ENCODE measurements around the gene WNT7A.

The WNT7A gene

DNA sequence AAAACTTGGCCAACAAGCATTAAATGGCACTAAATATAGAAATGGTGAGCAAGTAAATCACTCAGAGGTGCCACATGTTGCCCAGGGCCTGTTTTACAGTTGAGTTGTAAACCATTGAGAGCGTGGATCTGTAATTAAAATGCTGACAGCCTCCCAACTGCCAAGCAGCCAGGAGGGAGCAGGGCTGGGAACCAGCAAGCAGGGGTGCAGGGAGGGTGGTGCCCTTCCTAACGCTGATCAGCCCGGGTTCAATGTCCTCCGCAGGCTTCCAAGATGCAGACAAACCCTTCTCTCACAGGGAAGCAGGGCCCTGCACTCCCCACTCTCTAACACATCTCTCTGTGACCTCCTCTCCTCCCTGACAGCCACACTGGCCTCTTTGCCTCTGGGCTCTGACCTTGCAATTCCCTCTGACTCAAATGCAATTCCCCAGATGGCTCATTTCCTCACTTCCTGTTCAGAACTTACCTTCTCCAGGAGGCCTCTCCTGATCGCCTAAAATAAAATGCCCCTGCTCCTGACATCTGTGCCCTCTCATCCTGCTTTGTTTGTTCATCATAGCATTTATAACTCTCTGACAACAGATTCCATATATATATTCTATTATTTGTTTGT, 40.0 kb downstream of the WNT7A start:
- H3K27me3 ChIP-seq (replicated peaks; ENCODE audit: insufficient read depth, low read length) = peaks cover 84% of the 10 kb centered on the region
- no peaks in the 10 kb centered on the region for H3K9me3 ChIP-seq (replicated peaks; ENCODE audit: insufficient read depth, low read length)
- no peak overlapping the region for H3K4me2 ChIP-seq (ENCODE audit: low read depth, low read length)
- H3K4me3 ChIP-seq (ENCODE audit: low read length) = no peak overlapping the region
- no peak overlapping the region for H3K9ac ChIP-seq (ENCODE audit: low read length)
- H3K4me1 ChIP-seq (ENCODE audit: low read length) = no peaks in the 10 kb centered on the region
- no peaks in the 10 kb centered on the region for H4K20me1 ChIP-seq (ENCODE audit: insufficient read depth, low read length)
- H3K79me2 ChIP-seq (ENCODE audit: low read length) = no peaks in the 10 kb centered on the region
- no peak for DNase-seq
- no peaks in the 10 kb centered on the region for H3K9me2 ChIP-seq (replicated peaks; ENCODE audit: insufficient read depth, low read length)
- no peak overlapping the region for H3K27ac ChIP-seq (ENCODE audit: low read length)
- no peak overlapping the region for H2AFZ ChIP-seq (ENCODE audit: low read length)
- TF ChIP-seq, protein P1, sequence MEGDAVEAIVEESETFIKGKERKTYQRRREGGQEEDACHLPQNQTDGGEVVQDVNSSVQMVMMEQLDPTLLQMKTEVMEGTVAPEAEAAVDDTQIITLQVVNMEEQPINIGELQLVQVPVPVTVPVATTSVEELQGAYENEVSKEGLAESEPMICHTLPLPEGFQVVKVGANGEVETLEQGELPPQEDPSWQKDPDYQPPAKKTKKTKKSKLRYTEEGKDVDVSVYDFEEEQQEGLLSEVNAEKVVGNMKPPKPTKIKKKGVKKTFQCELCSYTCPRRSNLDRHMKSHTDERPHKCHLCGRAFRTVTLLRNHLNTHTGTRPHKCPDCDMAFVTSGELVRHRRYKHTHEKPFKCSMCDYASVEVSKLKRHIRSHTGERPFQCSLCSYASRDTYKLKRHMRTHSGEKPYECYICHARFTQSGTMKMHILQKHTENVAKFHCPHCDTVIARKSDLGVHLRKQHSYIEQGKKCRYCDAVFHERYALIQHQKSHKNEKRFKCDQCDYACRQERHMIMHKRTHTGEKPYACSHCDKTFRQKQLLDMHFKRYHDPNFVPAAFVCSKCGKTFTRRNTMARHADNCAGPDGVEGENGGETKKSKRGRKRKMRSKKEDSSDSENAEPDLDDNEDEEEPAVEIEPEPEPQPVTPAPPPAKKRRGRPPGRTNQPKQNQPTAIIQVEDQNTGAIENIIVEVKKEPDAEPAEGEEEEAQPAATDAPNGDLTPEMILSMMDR (IDR thresholded peaks at IDR 0.05; ENCODE audit: low read length) = no peak
- TF ChIP-seq EZH2 (optimal IDR thresholded peaks at IDR 0.05; ENCODE audit: low read depth, low read length) (no peak), EZH2phosphoT487 (IDR thresholded peaks at IDR 0.05; ENCODE audit: low read length) (no peak)
- H3K36me3 ChIP-seq (replicated peaks; ENCODE audit: insufficient read depth, low read length) = no peaks in the 10 kb centered on the region
- no peaks in the 10 kb centered on the region for H3F3A ChIP-seq (ENCODE audit: insufficient read depth, low read length)

DNA sequence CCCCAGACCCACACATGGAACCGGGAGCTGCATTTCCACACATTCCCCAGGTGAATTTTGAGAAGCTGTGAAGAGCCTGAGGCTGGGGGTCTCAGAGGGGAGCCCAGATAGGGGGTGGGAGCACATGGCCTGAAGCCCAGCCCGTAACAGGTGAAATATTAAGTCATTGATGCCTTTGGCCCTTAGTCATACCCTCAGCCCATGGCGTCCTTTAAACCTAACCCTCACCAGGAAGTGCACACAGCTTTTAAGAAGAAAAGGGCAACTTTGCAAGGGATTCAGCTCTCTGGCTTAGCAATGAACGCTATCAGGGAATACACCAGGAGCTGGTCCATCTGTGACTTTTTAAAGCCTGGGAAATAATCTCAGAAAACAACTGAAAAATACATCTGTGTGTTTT, 40.6 kb downstream of the WNT7A start:
- Histone ChIP-seq H3K4me1 (ENCODE audit: low read length) (no peaks in the 10 kb centered on the region), H3K4me2 (ENCODE audit: low read depth, low read length) (no peak overlapping the region), H2AFZ (ENCODE audit: low read length) (no peak overlapping the region), H3K9me3 (replicated peaks; ENCODE audit: insufficient read depth, low read length) (no peaks in the 10 kb centered on the region), H3K36me3 (replicated peaks; ENCODE audit: insufficient read depth, low read length) (no peaks in the 10 kb centered on the region), H4K20me1 (ENCODE audit: insufficient read depth, low read length) (no peaks in the 10 kb centered on the region), H3F3A (ENCODE audit: insufficient read depth, low read length) (no peaks in the 10 kb centered on the region), H3K9ac (ENCODE audit: low read length) (no peak overlapping the region), H3K9me2 (replicated peaks; ENCODE audit: insufficient read depth, low read length) (no peaks in the 10 kb centered on the region), H3K79me2 (ENCODE audit: low read length) (no peaks in the 10 kb centered on the region), H3K27ac (ENCODE audit: low read length) (no peak overlapping the region), H3K4me3 (ENCODE audit: low read length) (no peak overlapping the region), H3K27me3 (replicated peaks; ENCODE audit: insufficient read depth, low read length) (peaks cover 84% of the 10 kb centered on the region)
- TF ChIP-seq EZH2 (optimal IDR thresholded peaks at IDR 0.05; ENCODE audit: low read depth, low read length) (no peak), EZH2phosphoT487 (IDR thresholded peaks at IDR 0.05; ENCODE audit: low read length) (no peak)
- TF ChIP-seq, protein P1 (IDR thresholded peaks at IDR 0.05; ENCODE audit: low read length) = no peak
- DNase-seq = no peak

- Histone ChIP-seq H3K36me3 (replicated peaks; ENCODE audit: insufficient read depth, low read length) (no peaks in the 10 kb centered on the region), H3F3A (ENCODE audit: insufficient read depth, low read length) (no peaks in the 10 kb centered on the region), H3K9ac (ENCODE audit: low read length) (no peak overlapping the region), H3K4me3 (ENCODE audit: low read length) (no peak overlapping the region), H3K27me3 (replicated peaks; ENCODE audit: insufficient read depth, low read length) (peaks cover 87% of the 10 kb centered on the region), H3K9me2 (replicated peaks; ENCODE audit: insufficient read depth, low read length) (no peaks in the 10 kb centered on the region), H3K4me2 (ENCODE audit: low read depth, low read length) (no peak overlapping the region), H3K79me2 (ENCODE audit: low read length) (no peaks in the 10 kb centered on the region), H3K4me1 (ENCODE audit: low read length) (no peaks in the 10 kb centered on the region), H3K9me3 (replicated peaks; ENCODE audit: insufficient read depth, low read length) (no peaks in the 10 kb centered on the region), H2AFZ (ENCODE audit: low read length) (no peak overlapping the region), H3K27ac (ENCODE audit: low read length) (no peak overlapping the region), H4K20me1 (ENCODE audit: insufficient read depth, low read length) (no peaks in the 10 kb centered on the region)
- TF ChIP-seq, protein P1 (IDR thresholded peaks at IDR 0.05; ENCODE audit: low read length) = no peak
- TF ChIP-seq EZH2phosphoT487 (IDR thresholded peaks at IDR 0.05; ENCODE audit: low read length) = no peak
- TF ChIP-seq EZH2 (optimal IDR thresholded peaks at IDR 0.05; ENCODE audit: low read depth, low read length) = no peak
- DNase-seq = no peak
Measured at GRCh38 chr3:13838421-13838820, 41.5 kb downstream of the WNT7A start.
